GM12878 (cell line): ENCODE measurements around the gene SLC25A45. TPM values are rescaled to one million over a fixed set of nuclear protein-coding genes. Genes with fewer than 3 reads are reported as not detected.

Experiments used
- ATAC-seq: fragments of 200-7000 bp; cut with Tn5 transposase; 3 replicates; pipeline ENCODE4 v1.9.1; 2020; ENCODE audit warnings: mild to moderate bottlenecking, moderate library complexity
- BruUV-seq: library from RNA; stranded (reverse); fragments of 400-500 nt; replicated peaks from 2 replicates; lab custom pipeline; 2021; lab: Mats Ljungman, UMichigan
- CTCF ChIA-PET: fragments of 300-600 bp; sonication (Branson Sonifier 250); formaldehyde crosslinking; extraction: SDS; loops from one replicate; lab custom pipeline; 2021; ENCODE audit warnings: inconsistent platforms; lab: Yijun Ruan, JAX
- POLR2A ChIA-PET: fragments of 350-600 bp; formaldehyde crosslinking; extraction: SDS; loops from one replicate; lab custom pipeline; 2021; ENCODE audit warnings: inconsistent platforms; lab: Charles Lee
- RAD21 ChIA-PET: fragments of 300-600 bp; sonication (Branson Sonifier 250); formaldehyde crosslinking; loops from one replicate; lab custom pipeline; 2023; ENCODE audit warnings: antibody characterized with exemption; ENCODE audit not compliant: unreplicated experiment; lab: Charles Lee
- SMC1A ChIA-PET: fragments of 300-600 bp; sonication (Branson Sonifier 250); formaldehyde crosslinking; loops from one replicate; lab custom pipeline; 2023; ENCODE audit not compliant: unreplicated experiment, uncharacterized antibody; lab: Charles Lee
- DNase-seq: peaks from one replicate; pipeline ENCODE4 v3.0.0-alpha.2; 2011; ENCODE audit warnings: low read depth, low spot score
- FAIRE-seq: peaks from 3 replicates; lab custom pipeline; 2011; peaks lifted over from hg19 to GRCh38; lab: Jason Lieb, UNC
- H2AFZ ChIP-seq: 2 replicates; pipeline ENCODE4 v1.6.0; 2011; ENCODE audit warnings: low read depth, low read length, control low read depth; ENCODE audit not compliant: control insufficient read depth
- H3K27ac ChIP-seq: 2 replicates; pipeline ENCODE4 v1.5.1; 2011; ENCODE audit warnings: control low read depth; ENCODE audit not compliant: control insufficient read depth, insufficient read depth
- H3K27me3 ChIP-seq, 2 experiments: replicated peaks in 1 of 2; 2 replicates each; pipeline versions ENCODE4 v1.6.0 to v1.6.1; 2011; ENCODE audit warnings: low read length in 1 of 2; ENCODE audit not compliant: control insufficient read depth in 2 of 2, insufficient read depth in 2 of 2
- H3K36me3 ChIP-seq, 2 experiments: 2 replicates each; pipeline ENCODE4 v1.5.1; 2011; ENCODE audit warnings: low read length in 1 of 2; ENCODE audit not compliant: control insufficient read depth in 2 of 2, insufficient read depth in 2 of 2
- H3K4me1 ChIP-seq: 2 replicates; pipeline ENCODE4 v1.6.1; 2011; ENCODE audit warnings: mild to moderate bottlenecking, low read length, moderate library complexity, mixed read lengths; ENCODE audit not compliant: control insufficient read depth, insufficient read depth
- H3K4me2 ChIP-seq: 2 replicates; pipeline ENCODE4 v1.6.0; 2011; ENCODE audit warnings: control low read depth; ENCODE audit not compliant: control insufficient read depth, insufficient read depth
- H3K4me3 ChIP-seq: fragments of 200-600 bp; sonication (generic); 2 replicates; pipeline ENCODE4 v1.5.1; 2016
- H3K79me2 ChIP-seq: 2 replicates; pipeline ENCODE4 v1.6.0; 2011; ENCODE audit warnings: low read length; ENCODE audit not compliant: control insufficient read depth, insufficient read depth
- H3K9ac ChIP-seq: 2 replicates; pipeline ENCODE4 v1.8.0; 2011; ENCODE audit warnings: low read length, control low read depth, mixed read lengths; ENCODE audit not compliant: control insufficient read depth, insufficient read depth
- H3K9me3 ChIP-seq: replicated peaks from 3 replicates; pipeline ENCODE4 v1.5.1; 2011; ENCODE audit warnings: mild to moderate bottlenecking, low read length; ENCODE audit not compliant: control insufficient read depth, insufficient read depth
- H4K20me1 ChIP-seq: 2 replicates; pipeline ENCODE4 v1.6.0; 2011; ENCODE audit not compliant: control insufficient read depth, insufficient read depth
- IKZF1 ChIP-seq: fragments of 450-650 bp; conservative IDR thresholded peaks from 2 replicates; pipeline ENCODE4 v1.6.1; 2017; ENCODE audit warnings: antibody characterized with exemption, mild to moderate bottlenecking
- NR2F1 ChIP-seq: fragments of 450-650 bp; conservative IDR thresholded peaks from 2 replicates; pipeline ENCODE4 v1.6.1; 2017; ENCODE audit warnings: mild to moderate bottlenecking
- STAT3 ChIP-seq: IDR thresholded peaks from 2 replicates; pipeline ENCODE4 v1.6.1; 2011; ENCODE audit warnings: low read depth, low read length, improper control_type of control experiment
- WGBS: methylation state at CpG from one replicate; pipeline ENCODE4 v1.1.6; 2016; ENCODE audit warnings: low lambda C conversion rate; ENCODE audit not compliant: insufficient replicate concordance, insufficient coverage; ENCODE audit errors: missing lambda C conversion rate; 5-methylcytosine and 5-hydroxymethylcytosine counted together
- in situ Hi-C: fragments of 300-500 bp; cut with MboI; formaldehyde crosslinking; loops from 9 replicates; pipeline ENCODE4 v1.14.3; 2018; ENCODE audit warnings: mixed read lengths
- intact Hi-C: fragments of 100-400 bp; cut with micrococcal nuclease; formaldehyde crosslinking; loops from one replicate; pipeline ENCODE4 v1.14.2; 2022; ENCODE audit not compliant: unreplicated experiment
- polyA plus RNA-seq, 11 experiments: library from polyadenylated mRNA; depleted of rRNA in 4 of 11; unstranded in 6 of 11; stranded (reverse) in 5 of 11; fragments of >200 nt; fragmentation: Nextera tagmentation in 4 of 11; fragmentation: Illumina TruSeq in 1 of 11; extraction: Ambion mirVana in 4 of 11; extraction: Trizol in 1 of 11; gene quantifications; 1 replicate in 1 of 11; 2 replicates in 10 of 11; pipeline versions ENCODE4 v1.2.1 to v1.2.3, GENCODE V29; 2011 to 2016; ENCODE audit warnings: inconsistent platforms in 2 of 11, missing spikeins in 2 of 11, low read depth in 1 of 11
- total RNA-seq, 4 experiments: library from RNA; depleted of rRNA in 3 of 4; stranded (reverse); fragments of >200 nt in 3 of 4; fragmentation: Illumina TruSeq in 1 of 4; extraction: Trizol in 1 of 4; gene quantifications; 2 replicates each; pipeline versions ENCODE4 v1.2.1 to v1.2.3, GENCODE V29; 2013 to 2021
- TF ChIP-seq, protein P1 (sequence below): fragments of 450-650 bp; IDR thresholded peaks from 2 replicates; pipeline ENCODE4 v1.6.1; 2017; ENCODE audit warnings: low read depth, mild to moderate bottlenecking, moderate library complexity
- TF ChIP-seq, protein P2 (sequence below): fragments of 450-650 bp; IDR thresholded peaks from 2 replicates; pipeline ENCODE4 v1.6.1; 2016; ENCODE audit warnings: mild to moderate bottlenecking
- TF ChIP-seq, protein P3 (sequence below), 3 experiments: IDR thresholded peaks in 2 of 3; conservative IDR thresholded peaks in 1 of 3; 2 replicates each; pipeline ENCODE4 v1.5.1; 2011; ENCODE audit warnings: low read depth in 3 of 3, low read length in 3 of 3, mild to moderate bottlenecking in 3 of 3, control low read depth in 2 of 3, moderate library complexity in 2 of 3, inconsistent platforms in 1 of 3, mixed read lengths in 1 of 3; ENCODE audit not compliant: control insufficient read depth in 2 of 3, insufficient read depth in 1 of 3; ENCODE audit errors: extremely low read depth in 1 of 3

SLC25A45 gene
- total and polyA plus RNA-seq, 10 of the 15 experiments (the other 5 are each of a cell fraction or from before 2014, with no cell fraction given), result 4.1 to 35.2 (median 20.3) TPM

DNA sequence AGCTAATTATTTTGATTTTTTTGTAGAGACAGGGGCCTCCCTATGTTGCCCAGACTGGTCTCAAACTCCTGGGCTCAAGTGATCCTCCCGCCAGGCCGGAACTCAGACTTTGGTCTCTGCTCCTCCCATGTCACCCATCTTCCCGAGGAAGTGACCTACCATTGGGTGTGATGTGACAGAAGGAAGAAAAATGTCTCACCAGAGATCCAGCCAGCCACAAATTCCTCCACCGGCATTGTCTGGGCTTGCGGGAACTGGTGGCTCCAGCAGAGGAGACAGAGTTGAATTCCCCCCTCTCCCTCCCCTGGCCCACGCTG is 772 bp downstream of the SLC25A45 start (continued):
- TF ChIP-seq, protein P1, sequence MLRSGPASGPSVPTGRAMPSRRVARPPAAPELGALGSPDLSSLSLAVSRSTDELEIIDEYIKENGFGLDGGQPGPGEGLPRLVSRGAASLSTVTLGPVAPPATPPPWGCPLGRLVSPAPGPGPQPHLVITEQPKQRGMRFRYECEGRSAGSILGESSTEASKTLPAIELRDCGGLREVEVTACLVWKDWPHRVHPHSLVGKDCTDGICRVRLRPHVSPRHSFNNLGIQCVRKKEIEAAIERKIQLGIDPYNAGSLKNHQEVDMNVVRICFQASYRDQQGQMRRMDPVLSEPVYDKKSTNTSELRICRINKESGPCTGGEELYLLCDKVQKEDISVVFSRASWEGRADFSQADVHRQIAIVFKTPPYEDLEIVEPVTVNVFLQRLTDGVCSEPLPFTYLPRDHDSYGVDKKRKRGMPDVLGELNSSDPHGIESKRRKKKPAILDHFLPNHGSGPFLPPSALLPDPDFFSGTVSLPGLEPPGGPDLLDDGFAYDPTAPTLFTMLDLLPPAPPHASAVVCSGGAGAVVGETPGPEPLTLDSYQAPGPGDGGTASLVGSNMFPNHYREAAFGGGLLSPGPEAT, result peak; percentile 18; the same call in 1 of the 2 replicates
- TF ChIP-seq, protein P2, sequence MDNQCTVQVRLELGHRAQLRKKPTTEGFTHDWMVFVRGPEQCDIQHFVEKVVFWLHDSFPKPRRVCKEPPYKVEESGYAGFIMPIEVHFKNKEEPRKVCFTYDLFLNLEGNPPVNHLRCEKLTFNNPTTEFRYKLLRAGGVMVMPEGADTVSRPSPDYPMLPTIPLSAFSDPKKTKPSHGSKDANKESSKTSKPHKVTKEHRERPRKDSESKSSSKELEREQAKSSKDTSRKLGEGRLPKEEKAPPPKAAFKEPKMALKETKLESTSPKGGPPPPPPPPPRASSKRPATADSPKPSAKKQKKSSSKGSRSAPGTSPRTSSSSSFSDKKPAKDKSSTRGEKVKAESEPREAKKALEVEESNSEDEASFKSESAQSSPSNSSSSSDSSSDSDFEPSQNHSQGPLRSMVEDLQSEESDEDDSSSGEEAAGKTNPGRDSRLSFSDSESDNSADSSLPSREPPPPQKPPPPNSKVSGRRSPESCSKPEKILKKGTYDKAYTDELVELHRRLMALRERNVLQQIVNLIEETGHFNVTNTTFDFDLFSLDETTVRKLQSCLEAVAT, result no peak

DNA sequence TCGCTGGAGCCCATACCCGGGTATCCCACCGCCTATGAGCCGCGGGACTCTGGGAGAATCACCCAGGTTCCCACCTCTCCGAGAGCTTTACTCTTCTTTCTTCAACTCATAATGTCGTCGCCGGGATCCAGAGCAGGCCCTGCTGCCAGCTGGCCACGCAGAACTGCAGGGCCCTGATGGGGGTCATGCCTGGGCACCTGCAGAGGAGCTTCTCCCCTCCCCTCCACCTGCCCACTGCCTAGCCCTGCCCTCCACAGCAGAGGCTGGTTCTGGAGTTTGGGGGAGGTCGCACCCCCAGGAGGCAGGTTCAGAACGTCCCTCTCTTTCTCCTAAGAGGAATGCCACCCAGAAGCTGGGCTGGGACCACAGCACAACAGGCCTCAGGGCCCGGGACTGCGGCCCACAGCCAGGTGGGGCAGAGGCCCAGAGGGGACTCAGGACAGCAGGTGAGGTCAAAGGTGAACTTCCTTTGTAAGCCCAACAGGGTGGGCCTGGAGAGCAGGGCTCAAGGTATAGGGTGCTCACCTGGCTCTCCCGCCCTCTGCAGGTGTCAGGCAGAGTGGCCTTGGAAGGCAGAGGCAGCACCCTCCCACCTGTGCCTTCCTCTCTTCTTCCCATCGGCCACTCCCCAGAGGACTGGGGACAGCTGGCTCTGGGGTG is 1.9 kb downstream of the SLC25A45 start:
- H2AFZ ChIP-seq, result no peak overlapping the region
- RAD21 ChIA-PET, result interaction anchor here (0.9 to 3.4 kb wide), 7 partner anchors 8 to 88 kb away, joined by 3 to 23 read pairs (median 5); partner anchors contain the start of gene CDC42EP2
- H3K9me3 ChIP-seq, result no peaks in the 10 kb centered on the region
- CTCF ChIA-PET, result interaction anchor here (0.7 to 3.5 kb wide), 6 partner anchors 14 to 234 kb away, joined by 3 to 28 read pairs (median 4); no protein-coding TSS in a partner anchor
- TF ChIP-seq IKZF1 (0 out of 2 replicates have a peak, but pooled peaks have one; percentile 10), STAT3 (no peak), NR2F1 (peak; percentile 34; the same call in 1 of the 2 replicates)
- TF ChIP-seq, protein P3, sequence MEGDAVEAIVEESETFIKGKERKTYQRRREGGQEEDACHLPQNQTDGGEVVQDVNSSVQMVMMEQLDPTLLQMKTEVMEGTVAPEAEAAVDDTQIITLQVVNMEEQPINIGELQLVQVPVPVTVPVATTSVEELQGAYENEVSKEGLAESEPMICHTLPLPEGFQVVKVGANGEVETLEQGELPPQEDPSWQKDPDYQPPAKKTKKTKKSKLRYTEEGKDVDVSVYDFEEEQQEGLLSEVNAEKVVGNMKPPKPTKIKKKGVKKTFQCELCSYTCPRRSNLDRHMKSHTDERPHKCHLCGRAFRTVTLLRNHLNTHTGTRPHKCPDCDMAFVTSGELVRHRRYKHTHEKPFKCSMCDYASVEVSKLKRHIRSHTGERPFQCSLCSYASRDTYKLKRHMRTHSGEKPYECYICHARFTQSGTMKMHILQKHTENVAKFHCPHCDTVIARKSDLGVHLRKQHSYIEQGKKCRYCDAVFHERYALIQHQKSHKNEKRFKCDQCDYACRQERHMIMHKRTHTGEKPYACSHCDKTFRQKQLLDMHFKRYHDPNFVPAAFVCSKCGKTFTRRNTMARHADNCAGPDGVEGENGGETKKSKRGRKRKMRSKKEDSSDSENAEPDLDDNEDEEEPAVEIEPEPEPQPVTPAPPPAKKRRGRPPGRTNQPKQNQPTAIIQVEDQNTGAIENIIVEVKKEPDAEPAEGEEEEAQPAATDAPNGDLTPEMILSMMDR (IDR thresholded peaks at IDR 0.05 in 2 of 3, conservative IDR thresholded peaks at IDR 0.05 in 1 of 3; ENCODE audit: control insufficient read depth in 2 of 3, extremely low read depth in 1 of 3, insufficient read depth in 1 of 3, low read depth in 3 of 3, low read length in 3 of 3), result 0 out of 6 replicates have a peak, but pooled peaks of 1 of the 3 experiments have one; percentile 3
- no peak for FAIRE-seq
- SMC1A ChIA-PET, result interaction anchor here (0.5 to 3.6 kb wide), 8 partner anchors 23 to 151 kb away, joined by 3 to 20 read pairs (median 4); no protein-coding TSS in a partner anchor
- no peaks in the 10 kb centered on the region for H3K27me3 ChIP-seq
- peaks cover 13% of the 10 kb centered on the region for H3K79me2 ChIP-seq
- H3K9ac ChIP-seq, result peak overlapping the region; percentile 51; the same call in 1 of the 2 replicates
- BruUV-seq, result no TSS peak
- peaks cover 0 to 3% of the 10 kb centered on the region in 2 experiments; a peak in 2 of 4 replicates for H3K36me3 ChIP-seq
- in situ Hi-C loops, result no loop called here
- peak overlapping the region; percentile 90; the same call in 1 of the 2 replicates for H3K4me3 ChIP-seq
- WGBS, result 96% methylated on average over 16 of the region's 16 CpGs
- no peak for ATAC-seq
- no peak for DNase-seq
- H3K4me1 ChIP-seq, result peaks cover 53% of the 10 kb centered on the region
- peak overlapping the region; percentile 99 for H3K4me2 ChIP-seq
- intact Hi-C loops, result loop anchor here (5.0 kb wide), 1 partner anchor 117 kb away; the partner anchor contains the start of gene MALAT1
- peak overlapping the region; percentile 99; the same call in 1 of the 2 replicates for H3K27ac ChIP-seq
- no peaks in the 10 kb centered on the region for H4K20me1 ChIP-seq
- POLR2A ChIA-PET, result interaction anchor here (0.7 to 1.8 kb wide), 3 partner anchors 34 to 144 kb away, joined by 3 to 5 read pairs (median 4); partner anchors contain the start of gene SCYL1
